C4-2B (cell line): ENCODE results near the gene ITGAX.

Source experiments
- CTCF ChIP-seq: fragments of 450-650 bp; conservative IDR thresholded peaks from 2 replicates; pipeline ENCODE4 v1.5.1; 2017; ENCODE audit warnings: mild to moderate bottlenecking
- ZFX ChIP-seq: fragments of 450-650 bp; IDR thresholded peaks from 2 replicates; pipeline ENCODE4 v1.6.1; 2017

GRCh38 chr16:31420037-31420436 lies 65.1 kb downstream of the ITGAX start:
- TF ChIP-seq CTCF (no peak), ZFX (no peak)
